SH-SY5Y (cell line): ENCODE measurements around the gene TULP1.

Experiments used
- GATA2 ChIP-seq: IDR thresholded peaks from 2 replicates; pipeline ENCODE4 v1.6.1; 2011; ENCODE audit warnings: mild to moderate bottlenecking, low read depth, low read length
- GATA3 ChIP-seq: IDR thresholded peaks from 2 replicates; pipeline ENCODE4 v1.6.1; 2011; ENCODE audit warnings: low read depth, mild to moderate bottlenecking, low read length, moderate library complexity

GRCh38 chr6:35524380-35525020 is 11.8 kb upstream of the TULP1 start:
- TF ChIP-seq GATA2 = no peak
- no peak for TF ChIP-seq GATA3
